HCT116 (cell line): ENCODE results near the gene DHX16. TPM values are rescaled to one million over a fixed set of nuclear protein-coding genes. Genes with fewer than 3 reads are reported as not detected.
A peak's percentile ranks its signal among the peaks of the same experiment; 100 is the strongest.

Source experiments
- ATAC-seq: fragments of 200-7000 bp; cut with Tn5 transposase; 2 replicates; pipeline ENCODE4 v1.9.1; 2020; ENCODE audit warnings: mild to moderate bottlenecking, moderate library complexity
- BruUV-seq: library from RNA; stranded (reverse); fragments of 400-500 nt; replicated peaks from 2 replicates; lab custom pipeline; 2021; lab: Mats Ljungman, UMichigan
- CTCF ChIA-PET: fragments of 300-600 bp; sonication (Branson Sonifier 250); formaldehyde crosslinking; loops from one replicate; lab custom pipeline; 2021; ENCODE audit warnings: antibody characterized with exemption; lab: Charles Lee
- POLR2A ChIA-PET: fragments of 300-600, 350-600 bp; sonication (Branson Sonifier 250); formaldehyde crosslinking; loops from one replicate; lab custom pipeline; 2021; ENCODE audit warnings: antibody characterized with exemption; lab: Charles Lee
- RAD21 ChIA-PET, 2 experiments: fragments of 300-600 bp; sonication (Branson Sonifier 250); formaldehyde crosslinking; loops; one replicate each; lab custom pipeline; 2023; ENCODE audit warnings: low total read pairs in 2 of 2; ENCODE audit not compliant: uncharacterized antibody in 2 of 2, unreplicated experiment in 2 of 2, low non-redundant PET in 1 of 2; lab: Charles Lee
- DNase-seq: peaks from one replicate; pipeline ENCODE4 v3.0.0-alpha.2; 2010; ENCODE audit warnings: low read depth, low spot score
- H2AFZ ChIP-seq: fragments of 200-600 bp; shearing (Covaris generic), sonication (generic); 2 replicates; pipeline ENCODE4 v1.6.1; 2017; ENCODE audit warnings: low read depth, mixed run types, mixed read lengths, antibody characterized with exemption, low read length; ENCODE audit not compliant: poor library complexity, severe bottlenecking
- H3K27ac ChIP-seq: 2 replicates; pipeline ENCODE4 v1.5.1; 2012; ENCODE audit warnings: low read depth, low read length
- H3K27me3 ChIP-seq: fragments of 200-600 bp; sonication (generic); 2 replicates; pipeline ENCODE4 v1.6.1; 2016; ENCODE audit warnings: mixed run types, low read length, mixed read lengths; ENCODE audit not compliant: insufficient read depth
- H3K36me3 ChIP-seq, 2 experiments: fragments of 200-500 bp in 1 of 2; fragments of 200-600 bp in 1 of 2; sonication (Bioruptor generic) in 1 of 2; sonication (generic) in 1 of 2; 2 replicates each; pipeline versions ENCODE4 v1.5.1 to v1.6.1; 2014 to 2016; ENCODE audit warnings: low read length in 2 of 2, inconsistent platforms in 1 of 2, mixed read lengths in 1 of 2, mixed run types in 1 of 2; ENCODE audit not compliant: insufficient read depth in 2 of 2, control insufficient read depth in 1 of 2
- H3K4me1 ChIP-seq, 2 experiments: fragments of 200-600 bp in 1 of 2; sonication (generic) in 1 of 2; 2 replicates each; pipeline versions ENCODE4 v1.5.1 to v1.6.1; 2012 to 2017; ENCODE audit warnings: low read length in 2 of 2, inconsistent platforms in 1 of 2, mild to moderate bottlenecking in 1 of 2, mixed read lengths in 1 of 2, mixed run types in 1 of 2, moderate library complexity in 1 of 2; ENCODE audit not compliant: insufficient read depth in 2 of 2, control insufficient read depth in 1 of 2
- H3K4me2 ChIP-seq: fragments of 200-600 bp; sonication (generic); 2 replicates; pipeline ENCODE4 v1.6.1; 2017; ENCODE audit warnings: mixed run types, low read length, mixed read lengths
- H3K4me3 ChIP-seq, 2 experiments: fragments of 200-600 bp in 1 of 2; sonication (generic) in 1 of 2; replicated peaks in 1 of 2; 2 replicates each; pipeline ENCODE4 v1.5.1; 2011 to 2016; ENCODE audit warnings: low read length in 2 of 2, control low read depth in 1 of 2, low read depth in 1 of 2, mild to moderate bottlenecking in 1 of 2, mixed read lengths in 1 of 2, mixed run types in 1 of 2
- H3K79me2 ChIP-seq: fragments of 200-600 bp; sonication (generic); 2 replicates; pipeline ENCODE4 v1.6.1; 2017; ENCODE audit warnings: mild to moderate bottlenecking, mixed run types, low read length, moderate library complexity, mixed read lengths; ENCODE audit not compliant: insufficient read depth
- H3K9ac ChIP-seq: fragments of 200-600 bp; sonication (generic); 2 replicates; pipeline ENCODE4 v1.6.1; 2016; ENCODE audit warnings: low read length, mixed read lengths
- H3K9me2 ChIP-seq: fragments of 200-600 bp; sonication (generic), shearing (Covaris generic); 2 replicates; pipeline ENCODE4 v1.6.1; 2017; ENCODE audit warnings: mixed run types, mild to moderate bottlenecking, moderate library complexity; ENCODE audit not compliant: insufficient read depth
- H3K9me3 ChIP-seq, 2 experiments: fragments of 200-500 bp in 1 of 2; fragments of 200-600 bp in 1 of 2; sonication (Bioruptor generic) in 1 of 2; sonication (generic) in 1 of 2; 2 replicates each; pipeline ENCODE4 v1.6.1; 2014 to 2017; ENCODE audit warnings: low read length in 2 of 2, mixed read lengths in 2 of 2, inconsistent platforms in 1 of 2, low read depth in 1 of 2, mild to moderate bottlenecking in 1 of 2, mixed run types in 1 of 2, moderate library complexity in 1 of 2; ENCODE audit not compliant: control insufficient read depth in 1 of 2, insufficient read depth in 1 of 2
- H4K20me1 ChIP-seq: fragments of 200-600 bp; sonication (generic), shearing (Covaris generic); 2 replicates; pipeline ENCODE4 v1.6.1; 2017; ENCODE audit warnings: mixed run types, mild to moderate bottlenecking, moderate library complexity; ENCODE audit not compliant: insufficient read depth
- ATF3 ChIP-seq: IDR thresholded peaks from 2 replicates; pipeline ENCODE4 v1.6.1; 2012
- CBX3 ChIP-seq: IDR thresholded peaks from 2 replicates; pipeline ENCODE4 v1.6.1; 2012; ENCODE audit warnings: low read depth
- CTCF ChIP-seq, 3 experiments: fragments of 200-600 bp in 1 of 3; sonication (generic) in 1 of 3; IDR thresholded peaks in 2 of 3; conservative IDR thresholded peaks in 1 of 3; 2 replicates each; pipeline ENCODE4 v1.5.1; 2012 to 2017; ENCODE audit warnings: low read depth in 2 of 3, low read length in 2 of 3, antibody characterized with exemption in 1 of 3, borderline replicate concordance in 1 of 3, control low read depth in 1 of 3, mild to moderate bottlenecking in 1 of 3, mixed read lengths in 1 of 3, mixed run types in 1 of 3, moderate library complexity in 1 of 3; ENCODE audit not compliant: insufficient read depth in 1 of 3
- EGR1 ChIP-seq: IDR thresholded peaks from 2 replicates; pipeline ENCODE4 v1.6.1; 2012; ENCODE audit warnings: low read depth
- ELF1 ChIP-seq: IDR thresholded peaks from 2 replicates; pipeline ENCODE4 v1.6.1; 2012; ENCODE audit warnings: low read depth, borderline replicate concordance
- EZH2 ChIP-seq: fragments of 200-600 bp; sonication (generic); IDR thresholded peaks from 2 replicates; pipeline ENCODE4 v1.6.1; 2017; ENCODE audit warnings: antibody characterized with exemption, mixed run types
- EZH2phosphoT487 ChIP-seq: fragments of 200-600 bp; IDR thresholded peaks from 2 replicates; pipeline ENCODE4 v1.6.1; 2018; ENCODE audit warnings: antibody characterized with exemption, borderline replicate concordance
- FOSL1 ChIP-seq: IDR thresholded peaks from 2 replicates; pipeline ENCODE4 v1.6.1; 2012; ENCODE audit warnings: low read depth
- MAX ChIP-seq: IDR thresholded peaks from 2 replicates; pipeline ENCODE4 v1.6.1; 2012
- POLR2A ChIP-seq: IDR thresholded peaks from 2 replicates; pipeline ENCODE4 v1.7.0; 2011; ENCODE audit warnings: borderline replicate concordance; ENCODE audit not compliant: insufficient read depth, insufficient read length; ENCODE audit errors: extremely low read depth
- POLR2AphosphoS5 ChIP-seq: IDR thresholded peaks from 2 replicates; pipeline ENCODE4 v1.6.1; 2011; ENCODE audit warnings: mild to moderate bottlenecking, low read depth, low read length, moderate library complexity
- REST ChIP-seq: IDR thresholded peaks from 2 replicates; pipeline ENCODE4 v1.6.1; 2012; ENCODE audit warnings: low read depth
- SIN3A ChIP-seq: IDR thresholded peaks from 2 replicates; pipeline ENCODE4 v1.6.1; 2012; ENCODE audit warnings: low read depth
- SP1 ChIP-seq: IDR thresholded peaks from 2 replicates; pipeline ENCODE4 v1.6.1; 2012; ENCODE audit warnings: low read depth
- TCF7L2 ChIP-seq: IDR thresholded peaks from 2 replicates; pipeline ENCODE4 v1.7.0; 2011; ENCODE audit warnings: borderline replicate concordance, inconsistent platforms; ENCODE audit not compliant: insufficient read depth, insufficient read length; ENCODE audit errors: extremely low read depth
- YY1 ChIP-seq: IDR thresholded peaks from 2 replicates; pipeline ENCODE4 v1.6.1; 2011; ENCODE audit warnings: low read length, low read depth, moderate library complexity, mild to moderate bottlenecking; ENCODE audit not compliant: insufficient replicate concordance; ENCODE audit errors: extremely low read depth
- ZFX ChIP-seq: fragments of 450-650 bp; IDR thresholded peaks from 2 replicates; pipeline ENCODE4 v1.6.1; 2017
- ZNF274 ChIP-seq: fragments of 200-500 bp; sonication (Bioruptor generic); IDR thresholded peaks from 2 replicates; pipeline ENCODE4 v1.6.1; 2014; ENCODE audit warnings: mild to moderate bottlenecking, low read depth, low read length, inconsistent platforms
- intact Hi-C: fragments of 100-400 bp; cut with micrococcal nuclease; formaldehyde crosslinking; loops from 2 replicates; pipeline ENCODE4 v1.10.0; 2022
- total RNA-seq: library from RNA; stranded (reverse); gene quantifications from one replicate; pipeline ENCODE4 v1.2.1, GENCODE V29; 2021; ENCODE audit not compliant: unreplicated experiment

The DHX16 gene
- total RNA-seq, 1 experiment from 2014 or later, result 46.0 TPM

GRCh38 chr6:30647242-30648116 lies 25.3 kb downstream of the DHX16 start:
- Histone ChIP-seq H3K9ac (peak overlapping the region; percentile 96), H4K20me1 (no peaks in the 10 kb centered on the region), H3K4me1 (peaks cover 6 to 15% of the 10 kb centered on the region in 2 experiments), H3K27me3 (no peaks in the 10 kb centered on the region), H2AFZ (no peak overlapping the region), H3K4me3 (peak overlapping the region; percentile 85 to 92), H3K36me3 (peaks cover 20% of the 10 kb centered on the region in 2 experiments; a peak in 3 of 4 replicates), H3K9me3 (no peaks in the 10 kb centered on the region), H3K4me2 (peak overlapping the region; percentile 82), H3K9me2 (no peaks in the 10 kb centered on the region), H3K79me2 (peaks cover 23% of the 10 kb centered on the region), H3K27ac (peak overlapping the region; percentile 94)
- CTCF ChIA-PET, result no interaction called here
- DNase-seq (peak; percentile 37), ATAC-seq (peak; percentile 80)
- TF ChIP-seq EZH2 (no peak), CBX3 (no peak), EZH2phosphoT487 (no peak), REST (no peak), TCF7L2 (no peak), SP1 (no peak), SIN3A (no peak), POLR2A (peak; percentile 41), ATF3 (no peak), MAX (peak; percentile 77; the same call in 1 of the 2 replicates), ELF1 (no peak), YY1 (peak; percentile 53), POLR2AphosphoS5 (peak; percentile 40; the same call in 1 of the 2 replicates), ZFX (peak; percentile 81), CTCF (IDR thresholded peaks at IDR 0.05 in 2 of 3, conservative IDR thresholded peaks at IDR 0.05 in 1 of 3; ENCODE audit: borderline replicate concordance in 1 of 3, insufficient read depth in 1 of 3, low read depth in 2 of 3, low read length in 2 of 3) (no peak), EGR1 (no peak; the same call in 1 of the 2 replicates), FOSL1 (no peak), ZNF274 (no peak)
- POLR2A ChIA-PET, result interaction anchor here (1.0 to 1.3 kb wide), 2 partner anchors 30 to 83 kb away, joined by 3 read pairs; partner anchors contain the start of genes MRPS18B and PPP1R10
- BruUV-seq, result no TSS peak
- RAD21 ChIA-PET, result interaction anchor here in 1 of 2 experiments (1.0 kb wide), 1 partner anchor 83 kb away, joined by 4 read pairs; no protein-coding TSS in a partner anchor
- intact Hi-C loops, result no loop called here
